NCI-H146 treated with DMSO at 0.1 percent for 48 hours (cell line): ENCODE measurements around the gene DDX31.

Source experiments
- DNase-seq: peaks from one replicate; lab custom pipeline; 2025; ENCODE audit not compliant: unreplicated experiment; lab: John Stamatoyannopoulos, UW

The DDX31 gene

DNA sequence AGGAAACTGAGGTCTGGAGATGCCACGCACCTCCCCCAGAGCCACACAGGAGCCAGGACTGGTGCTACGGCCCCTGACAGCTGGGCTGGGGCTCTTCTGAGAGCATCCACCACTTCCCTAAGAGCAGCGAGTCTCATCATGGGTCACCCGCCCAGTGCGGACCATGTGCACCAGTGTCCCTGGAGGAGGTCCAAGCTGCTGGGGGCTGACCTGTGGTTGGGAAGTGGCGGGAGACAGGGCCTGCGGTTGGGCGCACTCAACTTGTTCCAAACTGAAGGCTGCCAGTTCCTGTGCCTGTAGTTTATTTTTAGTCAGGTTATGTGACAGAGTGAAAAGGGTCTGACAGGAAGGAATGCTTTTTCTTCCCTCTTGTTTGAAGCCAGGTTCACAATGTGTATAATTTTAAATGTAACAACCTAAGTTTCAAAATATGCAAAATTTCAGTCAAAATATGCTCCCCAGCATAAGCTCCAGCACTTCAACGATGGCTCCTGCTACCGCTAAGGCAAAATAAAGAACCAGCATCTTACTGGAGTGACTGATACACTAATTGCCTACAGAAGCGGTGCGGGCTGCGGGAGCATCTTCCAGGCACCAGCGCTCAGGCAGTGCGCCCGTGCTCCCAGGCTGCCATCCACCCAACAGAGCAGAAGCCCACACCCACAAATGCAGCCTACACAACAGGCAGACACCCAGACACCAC, 72.6 kb downstream of the DDX31 start:
- no peak for DNase-seq

DNA sequence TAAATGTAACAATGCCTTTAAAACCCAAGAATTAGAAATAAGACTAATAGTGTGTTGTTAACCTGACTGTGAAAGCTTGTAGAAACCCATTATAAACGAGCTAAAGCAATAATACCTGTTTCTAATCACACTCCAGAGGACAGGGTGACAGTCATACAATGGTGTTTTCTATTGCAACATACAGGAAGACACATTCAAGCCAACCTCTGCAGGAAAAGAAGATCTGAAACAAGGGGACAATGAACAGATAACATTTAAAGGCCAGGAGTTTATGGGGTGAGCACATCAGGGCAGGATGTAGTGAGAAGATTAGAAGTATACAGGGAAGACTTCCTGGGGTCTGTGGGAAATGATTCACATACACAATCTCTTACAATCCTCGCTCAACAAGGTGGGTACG, 73.6 kb downstream of the DDX31 start:
- no peak for DNase-seq

DNA sequence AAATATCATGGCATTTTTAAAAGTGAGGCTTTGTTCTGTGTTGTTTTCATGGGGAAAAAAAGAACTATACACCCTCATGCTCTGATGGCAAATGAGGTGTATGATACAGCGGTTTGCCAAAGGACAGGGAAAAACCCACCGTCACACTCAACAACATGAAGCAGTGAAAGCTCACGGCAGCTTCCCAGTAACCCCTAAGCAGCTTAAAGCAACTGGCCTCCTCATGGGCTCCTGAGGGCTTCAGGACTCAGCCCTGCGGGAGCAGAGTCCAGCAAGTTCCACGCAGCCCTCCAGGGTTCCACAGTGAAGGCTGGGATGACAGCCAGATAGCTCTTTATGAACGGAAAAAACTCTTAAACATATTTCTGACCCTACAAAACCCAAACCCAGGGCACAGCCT, 74.5 kb downstream of the DDX31 start:
- DNase-seq, result no peak

DNA sequence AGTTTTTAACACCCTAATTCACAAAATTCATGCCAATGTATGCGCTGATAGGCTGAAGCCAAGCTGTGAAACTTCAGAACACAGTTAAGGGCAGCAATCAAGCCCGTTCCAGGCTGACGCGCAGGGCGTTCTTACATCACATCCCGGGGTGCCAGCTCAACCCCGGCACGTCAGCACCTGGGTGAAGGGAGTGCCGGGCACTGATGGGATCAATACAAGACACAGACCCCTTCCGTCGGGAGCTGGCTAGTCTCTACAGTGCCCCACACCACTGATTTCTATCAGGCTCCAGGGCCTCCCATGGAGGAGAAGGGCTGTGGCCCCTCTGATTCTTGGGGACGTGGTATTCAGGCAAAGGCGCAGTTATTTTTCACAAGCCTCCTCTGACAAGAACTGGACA, 75.4 kb downstream of the DDX31 start:
- DNase-seq, result no peak

DNA sequence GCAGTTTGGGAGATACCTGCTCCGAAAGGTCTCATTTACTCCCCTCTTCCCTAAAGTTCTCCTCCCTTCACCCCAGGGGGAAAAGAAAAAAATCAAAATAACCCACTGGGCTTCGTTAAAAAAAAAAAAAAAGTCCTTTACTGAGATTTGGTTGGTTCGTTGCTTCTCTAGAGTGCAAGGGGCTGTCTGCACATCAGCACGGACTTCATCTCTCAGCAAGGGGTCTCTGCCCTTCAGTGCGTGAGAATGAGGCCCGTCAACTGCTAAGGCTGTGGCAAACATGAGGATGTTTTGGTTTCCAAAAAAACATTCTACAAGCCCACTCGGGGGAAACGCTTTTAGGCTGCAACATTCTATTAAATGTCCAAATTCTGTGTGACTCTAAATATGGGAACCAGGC, 77.3 kb downstream of the DDX31 start:
- no peak for DNase-seq

DNA sequence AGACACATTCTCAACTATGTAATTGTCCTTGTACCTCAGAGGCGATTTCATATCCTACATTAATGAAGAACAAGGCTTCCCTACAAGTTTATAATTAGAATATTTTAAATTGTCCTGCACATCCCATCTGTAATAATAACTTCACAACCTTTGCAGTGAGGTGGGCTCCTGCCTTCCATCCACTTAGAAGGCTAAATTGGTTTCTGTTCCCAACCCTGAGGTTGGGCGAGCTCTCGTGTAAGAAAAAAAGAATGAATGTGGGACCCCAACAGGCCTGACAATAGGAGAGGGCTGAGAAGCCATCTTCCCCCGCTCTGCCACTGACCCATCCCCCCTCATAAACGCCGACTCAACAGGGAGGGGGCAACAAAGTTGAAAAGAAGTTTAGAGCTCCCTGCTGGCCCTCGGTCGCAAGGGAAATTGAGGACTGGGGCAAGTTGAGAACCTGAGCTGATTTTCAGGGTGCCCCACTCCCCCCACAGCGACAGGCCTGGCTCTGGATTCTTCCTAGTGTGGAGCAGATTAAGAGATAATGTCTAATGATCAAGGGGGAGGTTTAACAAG, 78.0 kb downstream of the DDX31 start:
- DNase-seq, result no peak

DNA sequence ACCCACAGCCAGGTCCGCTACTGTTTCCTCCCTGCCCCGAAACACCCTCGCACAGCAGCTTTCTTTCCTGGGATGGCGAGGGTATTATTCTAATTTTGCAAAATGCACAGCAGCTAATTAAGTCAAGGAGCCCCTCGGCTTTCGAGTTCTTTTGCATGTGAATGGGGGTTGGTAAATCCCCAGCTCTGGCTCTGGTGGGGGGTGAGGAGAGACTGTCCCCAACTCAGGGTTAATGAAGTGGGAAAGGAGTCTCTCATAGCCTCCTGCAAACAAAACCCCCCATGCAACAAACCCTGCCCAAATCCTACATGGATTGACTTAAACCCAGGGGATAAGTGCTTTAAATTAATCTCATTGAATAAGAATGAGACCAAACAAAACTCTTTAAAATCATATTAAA, 78.5 kb downstream of the DDX31 start:
- no peak for DNase-seq

DNA sequence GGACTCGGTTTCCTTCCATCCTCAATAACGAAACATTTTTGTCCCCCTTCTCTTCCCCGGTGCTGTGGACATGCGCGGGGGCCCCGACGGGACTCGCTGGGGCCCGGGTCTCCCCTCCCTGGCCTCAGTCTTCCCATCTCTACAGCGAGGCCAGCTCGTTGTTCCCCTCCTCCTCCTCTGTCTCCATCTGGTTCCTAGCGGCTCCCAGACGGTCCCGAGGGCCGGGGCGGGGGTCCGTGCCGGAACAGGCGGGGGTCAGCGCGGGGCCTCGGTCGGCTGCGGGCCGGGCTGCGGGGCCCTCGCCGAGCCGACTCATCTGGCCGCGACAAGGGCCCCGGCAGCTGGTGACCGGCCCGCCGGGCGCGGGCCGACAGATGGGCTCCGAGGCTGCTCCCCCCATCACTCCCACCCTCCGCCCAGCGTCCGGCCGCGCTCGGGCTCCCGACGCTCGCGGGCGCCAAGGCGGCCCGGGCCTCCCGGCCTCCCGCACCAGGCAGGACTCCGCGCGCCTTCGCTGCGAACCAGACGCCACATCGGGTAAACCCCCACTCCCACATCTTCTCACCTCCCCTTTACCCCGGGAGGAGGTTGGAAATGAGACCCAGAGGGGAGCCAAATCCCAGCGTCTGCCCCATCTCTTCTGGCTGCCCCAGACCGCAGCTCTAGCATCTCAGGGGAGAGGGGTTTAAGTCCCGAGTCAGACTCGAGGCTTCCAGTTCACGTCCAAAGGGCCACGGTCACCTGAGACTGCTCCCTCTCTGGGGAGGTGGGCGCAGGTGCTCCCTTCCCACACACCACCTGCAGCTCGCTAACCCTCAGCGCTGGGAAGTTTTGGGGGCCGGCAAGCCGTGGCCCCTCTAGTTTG, 79.2 kb downstream of the DDX31 start:
- no peak for DNase-seq

DNA sequence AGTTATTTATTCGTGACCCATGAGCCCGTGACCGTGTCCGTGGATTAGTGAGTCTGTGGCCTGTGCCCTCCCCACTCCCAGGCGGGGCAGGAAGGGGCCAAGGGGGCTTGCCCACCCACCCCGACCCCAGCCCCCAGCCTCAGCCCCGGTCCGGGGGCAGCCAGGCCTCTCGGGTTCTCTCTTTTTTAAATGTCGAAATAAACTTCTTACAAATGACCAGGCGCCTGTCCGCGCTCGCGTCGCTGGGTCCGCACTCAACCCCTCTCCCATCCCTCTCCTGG, 79.8 kb downstream of the DDX31 start:
- DNase-seq, result no peak

DNA sequence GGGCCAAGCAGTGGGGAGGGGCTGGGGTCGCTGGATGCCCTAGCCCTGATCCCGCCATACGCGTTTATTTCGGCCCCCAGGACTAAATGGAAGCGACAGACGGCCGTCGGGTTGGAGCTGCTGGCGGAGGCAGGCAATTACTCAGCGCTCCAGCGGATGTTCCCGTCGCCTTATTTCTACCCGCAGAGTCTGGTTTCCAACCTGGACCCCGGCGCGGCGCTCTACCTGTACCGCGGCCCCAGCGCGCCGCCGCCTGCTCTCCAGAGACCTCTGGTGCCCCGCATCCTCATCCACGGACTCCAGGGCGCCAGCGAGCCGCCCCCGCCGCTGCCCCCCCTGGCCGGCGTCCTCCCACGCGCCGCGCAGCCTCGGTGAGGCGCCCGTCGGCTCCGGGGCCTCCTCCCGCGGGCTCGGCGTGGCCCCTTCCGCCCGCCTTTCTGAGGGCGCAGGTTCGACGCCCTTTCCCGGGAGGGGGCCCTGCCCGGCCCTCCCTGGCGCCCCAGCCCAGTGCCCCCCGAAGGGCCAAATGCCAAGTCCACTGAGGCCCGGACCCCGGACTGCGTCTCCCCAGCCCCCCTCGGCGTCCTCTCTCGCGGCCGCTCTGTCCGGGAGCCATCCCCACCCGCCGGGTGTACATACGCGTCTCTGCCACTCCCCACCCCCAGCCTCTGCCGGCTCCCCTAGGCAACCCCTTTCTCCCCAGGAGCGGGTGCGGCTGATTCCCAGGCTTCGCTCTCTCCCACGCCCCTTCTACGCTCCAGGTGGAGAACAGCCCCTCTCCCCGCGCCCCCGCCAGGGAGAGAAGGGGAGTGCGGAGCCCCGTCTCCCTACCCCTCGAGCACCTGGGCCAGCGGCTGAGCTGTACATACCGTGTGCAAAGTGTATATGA, 80.4 kb downstream of the DDX31 start:
- no peak for DNase-seq

DNA sequence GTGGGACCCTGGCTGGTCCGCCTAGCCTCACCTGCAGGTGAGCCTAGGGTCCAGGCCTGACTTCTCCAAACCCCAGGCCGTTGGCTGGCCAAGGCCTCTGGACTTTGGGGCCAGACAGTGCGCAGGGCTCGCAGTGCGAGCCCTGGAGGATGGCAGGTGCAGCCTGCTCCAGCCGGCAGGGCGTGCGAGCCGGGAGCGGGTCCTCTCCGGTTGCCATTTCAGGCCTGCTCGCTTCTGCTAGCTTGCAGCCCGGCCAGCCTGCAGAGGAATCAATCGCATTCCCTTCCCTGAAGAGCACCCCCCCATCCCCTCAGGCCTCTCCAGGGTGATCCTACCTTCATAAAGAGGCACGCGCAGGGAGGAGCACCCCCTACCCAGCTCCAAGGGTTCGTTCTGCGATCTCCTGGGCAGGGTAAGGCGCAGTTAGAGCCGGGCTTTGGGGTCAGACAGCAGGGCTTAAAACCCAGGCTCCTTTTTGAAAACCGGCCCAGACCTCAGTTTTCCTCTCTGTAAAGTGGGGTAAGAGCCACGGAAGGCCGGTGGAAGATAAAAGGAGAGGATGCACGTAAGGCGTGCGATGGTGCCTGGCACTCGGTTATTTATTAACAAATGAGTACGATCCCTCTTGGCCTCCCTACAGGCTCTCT, 81.2 kb downstream of the DDX31 start:
- DNase-seq, result no peak

DNA sequence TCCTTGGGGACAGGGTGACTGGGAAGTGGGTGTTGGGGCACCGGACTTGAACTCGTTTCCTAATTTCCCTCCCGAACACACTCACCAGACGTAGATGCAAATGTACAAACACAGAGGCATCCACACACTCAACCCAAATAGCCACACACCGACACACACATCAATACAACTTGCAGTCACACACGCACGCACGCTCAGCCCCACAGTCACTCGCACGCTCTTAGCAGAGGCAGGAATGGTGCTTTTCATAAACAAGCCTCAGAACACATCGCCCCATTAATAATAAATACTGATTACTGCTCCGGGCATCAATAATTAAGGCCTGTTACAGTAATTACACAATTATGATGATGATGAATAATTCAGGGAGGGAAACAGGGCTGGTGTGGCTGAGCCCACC, 81.7 kb downstream of the DDX31 start:
- DNase-seq, result no peak

DNA sequence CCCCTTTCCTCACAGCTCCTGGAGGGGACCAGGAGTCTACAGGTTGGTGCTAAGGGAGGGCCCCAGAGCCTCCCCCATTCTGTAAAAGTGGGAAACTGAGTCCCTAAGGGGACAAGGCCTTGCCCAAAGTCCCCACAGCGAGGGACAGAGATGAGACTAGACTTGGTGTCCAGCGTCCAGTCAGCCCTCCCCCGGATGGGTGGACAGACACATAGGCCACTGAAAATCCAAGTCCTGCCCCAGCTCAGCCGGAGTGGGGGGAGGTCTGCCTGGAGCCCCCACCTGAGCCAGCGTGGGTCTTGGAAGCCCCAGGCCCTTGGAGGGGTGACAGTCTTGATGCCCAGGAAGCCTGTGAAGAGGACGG, 82.2 kb downstream of the DDX31 start:
- no peak for DNase-seq

DNA sequence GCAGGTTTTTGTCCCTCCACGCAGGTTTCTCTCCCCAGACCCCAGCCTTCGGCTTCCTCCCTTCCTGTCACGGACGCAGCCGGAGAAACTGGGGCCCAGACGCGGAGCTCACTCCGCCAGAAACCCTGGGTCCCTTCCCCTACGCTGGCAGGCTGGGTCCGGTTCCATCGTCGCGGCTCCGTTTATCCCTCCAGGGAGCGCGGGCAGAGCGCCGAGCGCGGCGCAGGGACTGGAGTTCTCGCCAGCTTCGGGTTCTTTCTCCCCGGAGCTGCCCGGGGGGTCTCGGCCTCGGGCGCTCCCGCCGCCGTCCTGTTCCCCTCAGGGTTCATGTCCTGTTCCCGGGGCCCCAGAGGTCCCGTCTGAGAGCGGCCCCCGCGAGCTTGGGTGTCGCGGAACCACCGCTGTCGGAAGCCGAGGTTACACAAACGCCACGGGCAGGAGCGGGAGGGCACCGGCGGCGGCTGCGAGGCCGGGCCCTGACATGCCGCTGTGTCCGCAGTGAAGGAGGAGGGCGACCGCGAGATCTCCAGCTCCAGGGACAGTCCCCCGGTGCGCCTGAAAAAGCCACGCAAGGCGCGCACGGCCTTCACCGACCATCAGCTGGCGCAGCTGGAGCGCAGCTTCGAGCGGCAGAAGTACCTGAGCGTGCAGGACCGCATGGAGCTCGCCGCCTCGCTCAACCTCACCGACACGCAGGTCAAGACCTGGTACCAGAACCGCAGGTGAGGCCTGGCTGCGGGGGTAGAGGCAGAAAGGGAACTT, 82.8 kb downstream of the DDX31 start:
- DNase-seq, result no peak

DNA sequence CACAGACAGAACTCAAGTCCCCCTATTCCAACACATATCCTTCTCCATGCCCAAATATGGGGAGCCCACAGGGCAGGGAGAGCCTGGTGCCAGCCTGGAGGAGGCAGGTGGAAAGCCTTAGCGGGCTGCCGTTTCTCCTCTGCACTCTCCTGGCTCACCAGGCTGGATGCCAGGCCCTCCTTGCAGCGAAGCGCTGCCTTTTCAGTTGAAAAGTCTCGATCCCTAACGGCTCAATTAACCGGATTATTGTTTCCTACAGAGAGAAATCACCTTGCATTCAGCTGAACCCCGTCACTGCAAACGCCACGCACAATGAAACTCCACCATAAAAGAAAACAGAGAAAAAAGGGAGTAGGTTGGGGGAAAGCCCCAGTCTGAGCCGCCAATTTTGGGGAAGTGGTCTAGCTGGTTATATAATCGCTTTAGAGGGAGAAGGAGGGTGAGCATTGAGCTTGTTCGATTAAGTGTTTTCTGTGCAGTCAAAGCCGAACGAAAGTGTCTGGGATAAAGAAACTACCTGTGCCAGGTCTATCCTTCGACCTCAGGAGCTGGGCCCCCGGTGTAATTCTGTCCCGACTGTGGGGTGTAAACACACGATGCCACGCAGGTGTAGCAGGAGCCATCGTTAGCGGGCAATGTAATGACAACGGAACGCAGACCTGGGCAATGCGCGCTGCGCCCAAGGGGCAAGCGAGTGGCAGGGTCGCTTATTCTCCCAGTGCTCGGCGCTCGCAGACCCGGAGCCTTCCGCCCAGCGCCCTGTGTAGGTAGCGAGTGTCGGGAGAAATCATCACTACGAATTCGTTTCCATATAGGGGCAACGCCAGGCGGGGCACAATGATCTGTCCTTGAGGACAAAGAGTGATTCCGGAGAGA, 83.6 kb downstream of the DDX31 start:
- no peak for DNase-seq

DNA sequence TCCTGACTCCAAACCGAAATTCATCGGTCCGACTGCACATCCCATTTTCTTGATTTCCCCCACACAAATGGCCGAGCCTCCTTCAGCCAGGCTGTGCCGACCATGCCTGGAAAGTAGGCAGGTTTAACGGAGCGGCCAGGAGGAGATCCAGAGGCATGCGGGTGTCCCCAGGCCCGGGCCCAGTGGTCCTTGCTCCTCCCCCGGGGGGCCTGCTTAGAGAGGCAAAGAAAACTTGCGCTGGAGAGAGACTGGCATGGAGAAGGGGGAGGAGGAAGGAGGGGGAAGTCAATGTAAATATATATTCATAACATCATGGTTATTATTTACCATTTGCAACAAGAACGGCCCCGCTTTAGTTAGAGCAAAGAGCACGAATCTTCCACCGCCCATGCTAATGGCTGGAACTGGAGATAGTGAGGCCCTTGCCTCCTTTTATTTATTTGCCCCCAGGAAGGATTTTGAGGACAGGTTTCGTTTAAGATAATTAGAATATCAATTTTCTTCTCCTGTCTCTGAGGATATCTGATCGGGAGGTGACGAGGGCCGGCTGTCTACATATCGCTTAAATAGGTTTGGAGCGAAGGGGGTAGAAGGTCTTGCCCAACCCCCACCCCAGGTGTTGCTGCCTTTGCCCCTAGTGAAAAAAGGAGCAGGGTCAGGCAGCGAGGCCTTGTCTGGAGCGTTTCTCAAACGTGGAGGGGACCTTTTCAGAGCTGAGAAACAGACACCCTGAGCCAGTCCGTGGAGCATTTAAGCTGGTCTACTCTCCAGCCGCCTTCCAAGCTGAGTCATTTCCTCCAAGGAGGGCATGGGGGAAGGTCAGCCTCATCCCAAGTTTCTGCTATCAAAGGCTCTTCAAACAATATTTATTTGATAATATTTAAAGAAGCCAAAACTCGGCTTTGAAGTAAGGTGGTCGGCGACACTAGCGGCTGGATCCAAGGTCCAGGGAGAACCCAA, 84.9 kb downstream of the DDX31 start:
- DNase-seq, result no peak

DNA sequence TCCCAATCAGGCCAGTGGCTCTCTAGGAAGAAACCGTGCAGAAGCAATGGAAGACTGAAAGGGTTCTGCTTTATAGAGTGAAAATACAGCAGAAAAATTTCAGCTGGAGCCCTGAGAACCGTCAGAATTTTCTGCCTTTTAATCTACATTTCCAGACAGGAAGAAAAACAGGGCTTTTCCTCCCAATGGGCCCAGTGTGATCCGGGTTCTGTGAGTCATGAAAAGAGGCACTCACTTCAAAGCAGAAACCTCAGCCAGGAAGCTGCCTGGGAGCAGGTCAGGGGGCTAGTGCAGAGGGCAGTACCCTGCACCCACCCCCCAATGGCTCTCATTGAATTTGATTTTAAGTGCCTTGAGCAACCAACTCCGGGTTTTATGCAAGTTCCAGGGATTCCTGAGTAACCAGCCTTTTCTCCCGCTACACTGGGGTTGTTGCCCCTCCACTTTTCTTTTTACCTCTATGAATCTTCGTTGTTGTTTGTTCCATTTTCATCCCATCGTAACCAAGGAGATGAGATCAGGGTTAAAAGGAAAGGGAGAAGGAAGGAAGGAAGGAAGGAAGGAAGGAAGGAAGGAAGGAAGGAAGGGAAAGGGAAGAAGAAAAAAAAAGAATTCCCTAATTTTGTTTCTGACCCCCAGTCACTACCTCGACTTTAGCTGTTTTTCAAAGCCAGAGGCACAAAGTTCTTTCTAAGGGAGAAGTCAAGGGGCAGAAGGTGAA, 86.0 kb downstream of the DDX31 start:
- DNase-seq, result no peak
